ENCODE measurements around the gene TRPM1.

Gene TRPM1

GRCh38 chr15:31005660-31006059 lies 95.9 kb downstream of the TRPM1 start:
- DNase-seq (ENCODE audit: extremely low read depth, low read depth), result no peak
- TF ChIP-seq, protein P1, sequence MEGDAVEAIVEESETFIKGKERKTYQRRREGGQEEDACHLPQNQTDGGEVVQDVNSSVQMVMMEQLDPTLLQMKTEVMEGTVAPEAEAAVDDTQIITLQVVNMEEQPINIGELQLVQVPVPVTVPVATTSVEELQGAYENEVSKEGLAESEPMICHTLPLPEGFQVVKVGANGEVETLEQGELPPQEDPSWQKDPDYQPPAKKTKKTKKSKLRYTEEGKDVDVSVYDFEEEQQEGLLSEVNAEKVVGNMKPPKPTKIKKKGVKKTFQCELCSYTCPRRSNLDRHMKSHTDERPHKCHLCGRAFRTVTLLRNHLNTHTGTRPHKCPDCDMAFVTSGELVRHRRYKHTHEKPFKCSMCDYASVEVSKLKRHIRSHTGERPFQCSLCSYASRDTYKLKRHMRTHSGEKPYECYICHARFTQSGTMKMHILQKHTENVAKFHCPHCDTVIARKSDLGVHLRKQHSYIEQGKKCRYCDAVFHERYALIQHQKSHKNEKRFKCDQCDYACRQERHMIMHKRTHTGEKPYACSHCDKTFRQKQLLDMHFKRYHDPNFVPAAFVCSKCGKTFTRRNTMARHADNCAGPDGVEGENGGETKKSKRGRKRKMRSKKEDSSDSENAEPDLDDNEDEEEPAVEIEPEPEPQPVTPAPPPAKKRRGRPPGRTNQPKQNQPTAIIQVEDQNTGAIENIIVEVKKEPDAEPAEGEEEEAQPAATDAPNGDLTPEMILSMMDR (IDR thresholded peaks at IDR 0.05; ENCODE audit: low read depth, low read length), result no peak

GRCh38 chr15:31004220-31004733 lies 97.2 kb downstream of the TRPM1 start:
- DNase-seq (ENCODE audit: extremely low read depth, low read depth), result no peak
- TF ChIP-seq, protein P1 (IDR thresholded peaks at IDR 0.05; ENCODE audit: low read depth, low read length), result no peak

DNA sequence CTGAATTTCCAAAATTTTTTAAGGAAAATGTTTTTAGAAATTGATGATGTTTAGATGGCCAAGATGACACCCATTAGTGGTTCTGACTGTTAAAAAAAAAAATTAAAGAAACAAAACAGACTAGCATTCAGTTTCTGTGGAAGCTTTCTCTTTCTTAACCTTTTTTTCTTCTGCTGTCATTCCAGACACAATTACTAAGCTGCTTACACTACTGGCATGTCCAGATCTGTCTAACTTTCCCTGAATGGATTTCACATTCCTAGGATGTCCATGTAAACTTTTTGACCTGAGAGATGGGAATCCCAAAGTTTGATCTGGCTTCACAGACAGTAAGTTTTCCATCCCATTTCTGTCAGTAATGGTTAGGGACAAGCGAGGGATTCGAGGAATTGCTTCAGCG lies 99.8 kb downstream of the TRPM1 start:
- TF ChIP-seq, protein P1 (IDR thresholded peaks at IDR 0.05; ENCODE audit: low read depth, low read length), result no peak
- DNase-seq (ENCODE audit: extremely low read depth, low read depth), result no peak

GRCh38 chr15:30999729-31000128 lies 101.8 kb downstream of the TRPM1 start:
- TF ChIP-seq, protein P1 (IDR thresholded peaks at IDR 0.05; ENCODE audit: low read depth, low read length), result no peak
- DNase-seq (ENCODE audit: extremely low read depth, low read depth), result no peak

DNA sequence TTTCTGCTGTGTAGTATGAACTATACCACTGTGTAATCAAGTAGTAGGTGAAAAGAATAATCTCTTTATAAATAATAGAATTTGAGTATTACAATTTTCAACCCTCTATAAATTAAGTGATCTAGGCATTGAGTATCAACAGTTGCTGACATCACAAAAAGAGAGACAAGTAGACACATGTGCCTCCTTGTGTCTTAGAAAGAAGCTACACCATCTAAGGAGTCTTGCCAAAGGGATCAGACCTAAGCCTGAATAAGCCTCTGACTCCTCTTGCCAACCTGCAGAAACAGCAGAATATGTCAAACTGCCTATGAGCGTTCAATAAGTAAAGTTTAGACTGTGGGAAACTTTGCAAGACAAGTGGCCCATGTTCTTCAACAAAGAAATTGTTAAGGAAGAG lies 104.3 kb downstream of the TRPM1 start:
- TF ChIP-seq, protein P1 (IDR thresholded peaks at IDR 0.05; ENCODE audit: low read depth, low read length), result no peak
- no peak for DNase-seq (ENCODE audit: extremely low read depth, low read depth)

DNA sequence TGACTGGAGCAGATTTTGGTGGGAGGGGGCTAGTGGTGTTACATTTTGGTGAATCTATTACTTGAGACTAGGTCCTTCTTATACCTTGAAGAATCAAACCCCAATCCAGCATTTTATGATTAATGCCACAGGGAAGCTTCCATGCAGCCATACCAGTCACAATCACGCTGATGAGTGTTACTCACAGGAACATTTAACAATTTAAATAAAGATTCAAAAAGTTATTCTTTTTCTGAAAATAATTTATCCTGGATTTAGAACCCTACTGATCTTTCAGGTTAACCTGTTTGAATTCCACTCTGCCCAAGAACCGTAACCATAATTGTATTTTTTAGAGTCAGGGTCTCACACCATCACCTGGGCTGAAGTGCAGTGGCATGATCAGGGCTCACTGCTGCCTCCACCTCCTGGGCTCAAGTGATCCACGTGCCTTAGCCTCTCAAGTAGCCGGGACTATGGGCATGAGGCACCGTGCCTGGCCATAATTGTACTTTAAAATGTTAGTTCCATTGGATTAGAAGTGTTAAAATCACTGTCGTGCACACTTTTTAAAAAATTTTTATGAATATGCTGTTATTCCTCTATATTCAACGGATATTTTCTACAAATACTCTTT lies 109.2 kb downstream of the TRPM1 start:
- no peak for DNase-seq (ENCODE audit: extremely low read depth, low read depth)
- TF ChIP-seq, protein P1 (IDR thresholded peaks at IDR 0.05; ENCODE audit: low read depth, low read length), result no peak

GRCh38 chr15:30991255-30992235 lies 110.0 kb downstream of the TRPM1 start, which contains the start of gene MTMR10:
Gene MTMR10 (minus strand): TSS chr15:30991628. CDS start chr15:30991506, 122 bp downstream.
- TF ChIP-seq, protein P1 (IDR thresholded peaks at IDR 0.05; ENCODE audit: low read depth, low read length), result no peak; the same call in 1 of the 2 replicates
- DNase-seq (ENCODE audit: extremely low read depth, low read depth), result peak; percentile 53

Measured in AG09319 (cell line).